Naive B cell (primary cell): ENCODE measurements around the gene KTI12. TPM values are rescaled to one million over a fixed set of nuclear protein-coding genes. Genes with fewer than 3 reads are reported as not detected.

Experiments
- ATAC-seq, 2 donors: fragments of 150-1000 bp; cut with Tn5 transposase; 2 replicates each; pipeline ENCODE4 v1.10.0; 2021; ENCODE audit warnings: low read depth in 2 of 2, mild to moderate bottlenecking in 2 of 2, moderate library complexity in 2 of 2
- DNase-seq: peaks from one replicate; pipeline ENCODE4 v3.0.0; 2022
- H3K27ac Mint-ChIP-seq, 6 donors: one replicate each; pipeline ENCODE4 v1.8.0; 2020 to 2022; ENCODE audit warnings: mild to moderate bottlenecking in 6 of 6, mixed read lengths in 6 of 6, moderate library complexity in 5 of 6, inconsistent platforms in 2 of 6
- H3K27me3 Mint-ChIP-seq, 3 donors: one replicate each; pipeline ENCODE4 v1.8.0; 2021 to 2022; ENCODE audit warnings: mixed read lengths in 3 of 3, mild to moderate bottlenecking in 1 of 3
- H3K36me3 Mint-ChIP-seq, 2 donors: one replicate each; pipeline ENCODE4 v1.8.0; 2020 to 2022; ENCODE audit warnings: mixed read lengths in 2 of 2, inconsistent platforms in 1 of 2, mild to moderate bottlenecking in 1 of 2
- H3K4me1 Mint-ChIP-seq, 3 donors: one replicate each; pipeline ENCODE4 v1.8.0; 2020 to 2022; ENCODE audit warnings: mixed read lengths in 3 of 3, inconsistent platforms in 1 of 3, mild to moderate bottlenecking in 1 of 3, moderate library complexity in 1 of 3
- H3K4me3 Mint-ChIP-seq, 8 donors: one replicate each; pipeline ENCODE4 v1.8.0; 2020 to 2022; ENCODE audit warnings: mild to moderate bottlenecking in 8 of 8, mixed read lengths in 8 of 8, moderate library complexity in 8 of 8, inconsistent platforms in 2 of 8
- H3K9me3 Mint-ChIP-seq, 7 donors: one replicate each; pipeline ENCODE4 v1.8.0; 2020 to 2022; ENCODE audit warnings: mixed read lengths in 7 of 7, mild to moderate bottlenecking in 5 of 7, inconsistent platforms in 2 of 7, moderate library complexity in 1 of 7
- polyA plus RNA-seq, 6 donors: library from polyadenylated mRNA; unstranded; fragments of 300-500 nt; fragmentation: Illumina TruSeq; gene quantifications; one replicate each; pipeline ENCODE4 v1.2.3, GENCODE V29; 2021; ENCODE audit warnings: low read depth in 6 of 6

KTI12 gene
- polyA plus RNA-seq, 6 donors from 2014 or later: 24.3 to 34.9 (median 28.1) TPM

DNA sequence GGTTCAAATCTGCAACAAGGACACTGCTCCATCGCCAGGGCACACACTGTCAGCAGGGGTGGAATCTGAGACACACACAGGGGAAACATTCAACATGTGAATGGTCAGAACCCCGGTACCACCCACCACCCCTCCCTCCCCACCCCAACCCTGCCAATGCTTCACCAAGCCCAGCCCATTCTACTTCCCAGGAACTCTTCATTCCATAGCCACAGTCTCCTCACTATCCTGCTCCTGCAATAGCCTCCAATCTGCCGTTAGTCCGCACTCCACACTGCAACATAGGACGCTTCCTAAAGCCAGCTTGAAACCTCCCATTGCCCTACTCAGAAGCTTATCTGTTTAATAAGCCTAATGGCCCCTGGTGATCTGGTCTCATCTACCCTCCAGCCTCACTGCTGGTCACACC, 35.6 kb downstream of the KTI12 start:
- no peak for ATAC-seq
- DNase-seq: no peak
- H3K9me3 Mint-ChIP-seq: no peaks in the 10 kb centered on the region
- no peak overlapping the region for H3K4me3 Mint-ChIP-seq
- H3K27me3 Mint-ChIP-seq: peaks cover 18 to 36% (median 24%) of the 10 kb centered on the region in 3 donors
- H3K36me3 Mint-ChIP-seq: no peaks in the 10 kb centered on the region
- H3K27ac Mint-ChIP-seq: no peak overlapping the region
- no peaks in the 10 kb centered on the region for H3K4me1 Mint-ChIP-seq

DNA sequence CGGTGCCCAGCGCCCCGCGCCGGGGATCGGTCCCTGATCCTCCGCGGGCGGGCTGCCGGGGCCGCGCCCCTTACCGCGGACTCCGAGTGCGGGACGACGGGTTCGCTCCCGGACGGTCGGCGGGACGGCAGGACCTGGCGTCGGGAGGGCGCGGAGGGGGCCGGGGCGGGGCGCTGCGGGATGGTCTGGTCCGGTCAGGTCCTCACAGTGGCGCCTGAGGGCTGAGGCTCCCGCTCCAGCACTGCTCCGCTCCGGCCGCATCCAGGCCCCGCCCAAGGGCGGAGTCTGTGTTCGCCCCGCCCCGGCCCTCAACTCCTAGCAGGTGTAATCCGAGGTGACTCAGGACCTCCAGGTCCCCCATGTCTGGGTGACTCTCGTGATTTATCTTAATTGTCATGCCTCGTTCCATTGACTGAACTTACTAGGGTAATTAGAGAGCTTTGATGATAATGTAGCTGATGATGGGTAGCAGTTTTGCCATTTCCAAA, 43.1 kb downstream of the KTI12 start, which contains the start of gene RAB3B:
TSS of gene RAB3B (minus strand) at position 223 of the 488 bp plus-strand sequence. CDS start 13,583 bp downstream, outside the sequence.
- peak; percentile 88 to 90 for ATAC-seq
- peaks cover 41 to 55% (median 50%) of the 10 kb centered on the region in 3 donors for H3K27me3 Mint-ChIP-seq
- H3K4me3 Mint-ChIP-seq: peak within 1 kb of the TSS; percentile 43 to 90 (median 86)
- H3K4me1 Mint-ChIP-seq: peaks cover 10 to 21% (median 16%) of the 10 kb centered on the region in 3 donors
- peaks cover 0 to 9% of the 10 kb centered on the region in 2 donors for H3K36me3 Mint-ChIP-seq
- peak; percentile 52 for DNase-seq
- peak within 1 kb of the TSS in 2 of 6 donors; percentile 77 to 85 for H3K27ac Mint-ChIP-seq
- H3K9me3 Mint-ChIP-seq: peaks cover 0 to 3% (median 0%) of the 10 kb centered on the region in 7 donors

- H3K9me3 Mint-ChIP-seq: peaks cover 0 to 3% (median 0%) of the 10 kb centered on the region in 7 donors
- H3K27me3 Mint-ChIP-seq: peaks cover 41 to 55% (median 50%) of the 10 kb centered on the region in 3 donors
- H3K27ac Mint-ChIP-seq: peak overlapping the region in 2 of 6 donors; percentile 52 to 77
- peak overlapping the region; percentile 29 to 76 (median 68) for H3K4me3 Mint-ChIP-seq
- ATAC-seq (no peak), DNase-seq (no peak)
- peaks cover 0 to 9% of the 10 kb centered on the region in 2 donors for H3K36me3 Mint-ChIP-seq
- peaks cover 10 to 21% (median 16%) of the 10 kb centered on the region in 3 donors for H3K4me1 Mint-ChIP-seq
These were observed 43.8 kb downstream of the KTI12 start for GRCh38 chr1:51989582-51990477.

GRCh38 chr1:51988254-51988653, 45.4 kb downstream of the KTI12 start:
- peaks cover 10 to 21% (median 16%) of the 10 kb centered on the region in 3 donors for H3K4me1 Mint-ChIP-seq
- H3K36me3 Mint-ChIP-seq: peaks cover 0 to 9% of the 10 kb centered on the region in 2 donors
- peaks cover 37 to 45% (median 40%) of the 10 kb centered on the region in 3 donors for H3K27me3 Mint-ChIP-seq
- DNase-seq: no peak
- H3K4me3 Mint-ChIP-seq: peak overlapping the region in 1 of 8 donors; percentile 23
- H3K27ac Mint-ChIP-seq: no peak overlapping the region
- H3K9me3 Mint-ChIP-seq: peaks cover 0 to 3% (median 0%) of the 10 kb centered on the region in 7 donors
- ATAC-seq: no peak

GRCh38 chr1:51986718-51987117, 46.9 kb downstream of the KTI12 start:
- H3K4me1 Mint-ChIP-seq: peaks cover 10 to 17% (median 13%) of the 10 kb centered on the region in 3 donors
- peaks cover 21 to 30% (median 25%) of the 10 kb centered on the region in 3 donors for H3K27me3 Mint-ChIP-seq
- DNase-seq (no peak), ATAC-seq (no peak)
- no peak overlapping the region for H3K4me3 Mint-ChIP-seq
- no peak overlapping the region for H3K27ac Mint-ChIP-seq
- no peaks in the 10 kb centered on the region for H3K36me3 Mint-ChIP-seq
- no peaks in the 10 kb centered on the region for H3K9me3 Mint-ChIP-seq

DNA sequence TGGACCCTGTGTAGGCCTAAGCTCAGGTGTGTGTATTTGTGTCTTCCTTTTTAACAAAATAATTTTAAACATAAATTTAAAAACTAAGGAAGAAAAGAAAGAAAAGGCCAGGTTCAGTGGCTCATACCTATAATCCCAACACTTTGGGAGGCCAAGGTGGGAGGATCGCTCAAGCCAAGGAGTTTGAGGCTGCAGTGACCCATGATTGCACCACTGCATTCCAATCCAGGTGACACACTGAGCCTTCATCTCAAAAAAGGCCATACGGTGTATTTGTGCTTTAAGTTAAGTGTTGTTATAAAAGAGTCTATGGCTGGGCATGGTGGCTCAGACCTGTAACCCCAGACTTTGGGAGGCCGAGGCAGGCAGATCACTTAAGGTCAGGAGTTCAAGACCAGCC, 51.4 kb downstream of the KTI12 start:
- ATAC-seq (no peak), DNase-seq (no peak)
- no peaks in the 10 kb centered on the region for H3K9me3 Mint-ChIP-seq
- H3K27ac Mint-ChIP-seq: no peak overlapping the region
- no peaks in the 10 kb centered on the region for H3K4me1 Mint-ChIP-seq
- H3K27me3 Mint-ChIP-seq: peaks cover 0 to 7% (median 2%) of the 10 kb centered on the region in 3 donors
- H3K4me3 Mint-ChIP-seq: no peak overlapping the region
- H3K36me3 Mint-ChIP-seq: no peaks in the 10 kb centered on the region

Other genes with a start within 250 kb of the KTI12 start
- gene NRDC, start 155.1 kb downstream of the KTI12 start, polyA plus RNA-seq: 10 to 100 TPM; 58.5 to 94.9 (median 81.6) TPM
- gene RAB3B, start 43.1 kb downstream of the KTI12 start, polyA plus RNA-seq: not detected
- 10 to 100 TPM; 67.9 to 98.7 (median 82.6) TPM for gene TXNDC12, start 21.4 kb upstream of the KTI12 start, polyA plus RNA-seq
- 10 to 100 TPM; 81.5 to 99.9 (median 88.9) TPM for gene BTF3L4, start 22.5 kb upstream of the KTI12 start, polyA plus RNA-seq
- under 1 TPM in 4 of 6 donors, not detected in 2; 0.05 to 0.24 (median 0.14) TPM for gene ZFYVE9, start 108.3 kb upstream of the KTI12 start, polyA plus RNA-seq